ENCODE data around the gene CSF1.
"Not testable (repeated sequence)": the region's sequence is repeated elsewhere in the genome, so short reads cannot be mapped to it uniquely, and the experiment has no call there.

The CSF1 gene

GRCh38 chr1:109920391-109920790 lies 9.7 kb downstream of the CSF1 start:
- not testable (repeated sequence) for DNase-seq

GRCh38 chr1:109922326-109922725 lies 11.7 kb downstream of the CSF1 start:
- no peak for DNase-seq

GRCh38 chr1:109923131-109923945 lies 12.7 kb downstream of the CSF1 start:
- no peak for DNase-seq

GRCh38 chr1:109923946-109924275 lies 13.3 kb downstream of the CSF1 start:
- no peak for DNase-seq

GRCh38 chr1:109924316-109924715 lies 13.7 kb downstream of the CSF1 start:
- DNase-seq, result peak in 1 of 2 donors; percentile 0

- DNase-seq, result peak in 1 of 2 donors; percentile 1
Observed at GRCh38 chr1:109925159-109925990, 14.7 kb downstream of the CSF1 start.

GRCh38 chr1:109926662-109927300 lies 16.1 kb downstream of the CSF1 start:
- no peak for DNase-seq

- no peak for DNase-seq
Observed at GRCh38 chr1:109927356-109927755, 16.7 kb downstream of the CSF1 start.

GRCh38 chr1:109927911-109928321 lies 17.3 kb downstream of the CSF1 start:
- no peak for DNase-seq

GRCh38 chr1:109928591-109929111 lies 18.0 kb downstream of the CSF1 start:
- DNase-seq, result no peak

- DNase-seq, result no peak
Observed at GRCh38 chr1:109929170-109929569, 18.5 kb downstream of the CSF1 start.

GRCh38 chr1:109929588-109930251 lies 19.1 kb downstream of the CSF1 start:
- no peak for DNase-seq

- no peak for DNase-seq
Observed at GRCh38 chr1:109930252-109930993, 19.8 kb downstream of the CSF1 start.

GRCh38 chr1:109931189-109931731 lies 20.6 kb downstream of the CSF1 start:
- no peak for DNase-seq

GRCh38 chr1:109931911-109932636 lies 21.4 kb downstream of the CSF1 start:
- no peak for DNase-seq

- no peak for DNase-seq
Observed at GRCh38 chr1:109932679-109933078, 22.0 kb downstream of the CSF1 start.

GRCh38 chr1:109933856-109934711 lies 23.4 kb downstream of the CSF1 start:
- no peak for DNase-seq

- no peak for DNase-seq
Observed at GRCh38 chr1:109935451-109935900, 24.8 kb downstream of the CSF1 start.

- no peak for DNase-seq
Observed at GRCh38 chr1:109937738-109938137, 27.1 kb downstream of the CSF1 start.

GRCh38 chr1:109938556-109938955 lies 27.9 kb downstream of the CSF1 start:
- no peak for DNase-seq
